ENCODE measurements around the gene ALX4.
A peak's percentile ranks its signal among the peaks of the same experiment; 100 is the strongest.

ALX4 gene

DNA sequence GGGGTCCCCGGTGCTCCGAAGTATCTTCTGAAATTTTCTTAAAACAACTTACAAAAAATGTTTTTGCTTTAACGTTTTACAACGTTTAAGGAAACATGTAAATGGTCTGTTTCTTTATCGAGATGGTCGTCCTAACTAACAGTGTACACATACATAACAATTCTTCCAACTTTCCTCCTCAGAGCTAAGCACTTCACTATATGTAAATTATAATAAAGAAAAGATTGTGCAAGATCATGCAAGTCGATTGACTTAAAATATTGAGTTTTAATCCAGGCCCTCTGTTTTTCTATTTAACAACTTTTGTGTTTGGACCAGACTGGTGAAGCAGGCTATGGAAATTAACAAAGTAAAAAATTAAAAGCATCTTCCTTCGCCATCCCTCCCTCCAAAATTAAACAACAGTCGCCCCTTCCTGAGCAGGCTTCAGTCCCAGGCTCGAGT lies 4.9 kb downstream of the ALX4 start:
- H2AFZ ChIP-seq (ENCODE audit: low read depth): peak overlapping the region; percentile 10; the same call in 1 of the 2 replicates
- H3K4me3 ChIP-seq (IDR thresholded peaks at IDR 0.05; ENCODE audit: insufficient read depth, low read depth, low read length): no peak overlapping the region
- H4K20me1 ChIP-seq (ENCODE audit: insufficient read depth): no peaks in the 10 kb centered on the region
- no peak overlapping the region for H3K9ac ChIP-seq
- no peaks in the 10 kb centered on the region for H3K36me3 ChIP-seq (ENCODE audit: insufficient read depth)
- TF ChIP-seq, protein P1, sequence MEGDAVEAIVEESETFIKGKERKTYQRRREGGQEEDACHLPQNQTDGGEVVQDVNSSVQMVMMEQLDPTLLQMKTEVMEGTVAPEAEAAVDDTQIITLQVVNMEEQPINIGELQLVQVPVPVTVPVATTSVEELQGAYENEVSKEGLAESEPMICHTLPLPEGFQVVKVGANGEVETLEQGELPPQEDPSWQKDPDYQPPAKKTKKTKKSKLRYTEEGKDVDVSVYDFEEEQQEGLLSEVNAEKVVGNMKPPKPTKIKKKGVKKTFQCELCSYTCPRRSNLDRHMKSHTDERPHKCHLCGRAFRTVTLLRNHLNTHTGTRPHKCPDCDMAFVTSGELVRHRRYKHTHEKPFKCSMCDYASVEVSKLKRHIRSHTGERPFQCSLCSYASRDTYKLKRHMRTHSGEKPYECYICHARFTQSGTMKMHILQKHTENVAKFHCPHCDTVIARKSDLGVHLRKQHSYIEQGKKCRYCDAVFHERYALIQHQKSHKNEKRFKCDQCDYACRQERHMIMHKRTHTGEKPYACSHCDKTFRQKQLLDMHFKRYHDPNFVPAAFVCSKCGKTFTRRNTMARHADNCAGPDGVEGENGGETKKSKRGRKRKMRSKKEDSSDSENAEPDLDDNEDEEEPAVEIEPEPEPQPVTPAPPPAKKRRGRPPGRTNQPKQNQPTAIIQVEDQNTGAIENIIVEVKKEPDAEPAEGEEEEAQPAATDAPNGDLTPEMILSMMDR (conservative IDR thresholded peaks at IDR 0.05; ENCODE audit: low read depth, low read length): no peak
- no peaks in the 10 kb centered on the region for H3K4me1 ChIP-seq (ENCODE audit: low read depth, poor library complexity, severe bottlenecking)
- H3K79me2 ChIP-seq (ENCODE audit: insufficient read depth, low read depth): no peaks in the 10 kb centered on the region
- H3K27ac ChIP-seq: no peak overlapping the region
- H3K27me3 ChIP-seq (ENCODE audit: insufficient read depth, low read depth): no peaks in the 10 kb centered on the region; the same call in 1 of the 2 replicates
- peak overlapping the region; percentile 8; the same call in 1 of the 2 replicates for H3K4me2 ChIP-seq

DNA sequence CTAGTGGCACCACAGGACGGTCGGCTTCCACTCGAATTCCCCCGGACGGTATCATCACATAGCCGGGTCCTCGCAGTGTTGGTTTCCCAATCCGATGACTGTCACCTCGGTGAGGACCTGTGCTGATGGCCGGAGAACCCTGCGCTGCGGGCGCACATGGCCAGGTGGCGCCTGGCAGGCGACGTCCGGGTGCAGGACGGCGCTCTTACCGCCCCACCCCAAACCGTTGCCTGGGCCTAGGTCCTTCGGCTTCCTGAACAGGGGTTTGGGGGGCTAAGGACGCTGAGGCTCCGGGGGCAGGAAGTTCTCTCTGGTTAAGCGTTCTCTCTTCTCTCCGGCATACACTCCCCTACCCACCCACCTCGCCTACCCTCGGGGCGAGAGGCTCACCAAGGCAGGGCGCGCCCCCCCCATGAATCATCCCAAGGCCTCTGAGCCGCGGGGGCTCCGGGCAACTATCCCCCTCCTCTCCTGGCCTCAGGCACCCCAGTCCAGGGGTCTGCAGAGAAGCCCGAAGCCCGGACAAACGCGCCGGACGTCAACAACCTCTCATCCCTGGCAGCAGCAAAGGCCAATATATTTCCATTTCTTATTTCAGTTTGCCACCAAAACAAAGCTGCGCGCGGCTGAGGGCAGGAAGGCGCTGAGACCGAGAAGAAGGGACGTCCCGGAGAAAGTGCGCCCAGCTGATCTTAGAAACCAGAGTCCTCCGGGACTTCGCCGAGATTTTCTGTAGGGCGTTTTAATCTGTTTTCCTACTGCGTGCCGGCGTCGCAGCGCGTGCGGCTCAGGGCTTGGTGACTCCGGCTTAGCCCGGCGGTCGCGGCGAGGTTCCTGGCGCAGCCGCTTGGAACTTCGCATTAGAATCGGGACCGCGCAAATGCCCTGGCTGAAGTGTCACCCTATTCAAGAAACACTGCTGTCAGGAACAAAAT lies 5.6 kb downstream of the ALX4 start:
- Histone ChIP-seq H3K4me2 (no peak overlapping the region), H3K27me3 (ENCODE audit: insufficient read depth, low read depth) (no peaks in the 10 kb centered on the region; the same call in 1 of the 2 replicates), H3K27ac (no peak overlapping the region), H3K79me2 (ENCODE audit: insufficient read depth, low read depth) (no peaks in the 10 kb centered on the region), H2AFZ (ENCODE audit: low read depth) (no peak overlapping the region), H4K20me1 (ENCODE audit: insufficient read depth) (no peaks in the 10 kb centered on the region), H3K4me3 (IDR thresholded peaks at IDR 0.05; ENCODE audit: insufficient read depth, low read depth, low read length) (no peak overlapping the region), H3K9ac (no peak overlapping the region), H3K4me1 (ENCODE audit: low read depth, poor library complexity, severe bottlenecking) (no peaks in the 10 kb centered on the region), H3K36me3 (ENCODE audit: insufficient read depth) (no peaks in the 10 kb centered on the region)
- TF ChIP-seq, protein P1 (conservative IDR thresholded peaks at IDR 0.05; ENCODE audit: low read depth, low read length): no peak

DNA sequence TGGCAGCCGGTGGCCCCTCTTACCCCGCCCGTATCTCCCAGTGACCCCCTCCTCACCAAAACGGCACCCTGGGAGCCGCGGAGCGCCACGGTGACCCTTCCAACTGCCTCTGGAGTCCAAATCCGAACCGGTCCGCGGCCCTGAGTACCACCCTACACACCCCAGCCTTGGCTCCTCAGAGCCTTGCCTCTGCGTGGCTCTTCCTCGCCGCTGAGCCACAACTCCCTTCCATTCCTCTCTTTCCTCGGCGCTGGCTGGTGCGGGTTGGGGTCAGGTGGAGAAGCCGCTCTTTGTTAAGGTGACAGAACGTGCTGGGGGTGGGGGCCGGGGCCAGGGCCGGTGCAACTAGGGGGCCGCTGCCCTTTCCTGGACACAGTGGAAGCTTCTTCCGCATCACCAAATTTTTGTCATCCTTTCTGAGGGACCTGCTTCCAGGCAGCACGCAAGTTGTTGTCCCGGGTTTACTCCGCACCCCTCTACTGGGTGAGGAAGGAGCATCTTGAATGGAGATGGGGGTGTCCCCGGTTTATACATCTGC lies 6.5 kb downstream of the ALX4 start:
- Histone ChIP-seq H3K79me2 (ENCODE audit: insufficient read depth, low read depth) (no peaks in the 10 kb centered on the region), H2AFZ (ENCODE audit: low read depth) (no peak overlapping the region), H3K36me3 (ENCODE audit: insufficient read depth) (no peaks in the 10 kb centered on the region), H3K27me3 (ENCODE audit: insufficient read depth, low read depth) (no peaks in the 10 kb centered on the region; the same call in 1 of the 2 replicates), H3K4me2 (no peak overlapping the region), H3K9ac (no peak overlapping the region), H3K4me1 (ENCODE audit: low read depth, poor library complexity, severe bottlenecking) (no peaks in the 10 kb centered on the region), H3K27ac (no peak overlapping the region), H3K4me3 (IDR thresholded peaks at IDR 0.05; ENCODE audit: insufficient read depth, low read depth, low read length) (no peak overlapping the region), H4K20me1 (ENCODE audit: insufficient read depth) (no peaks in the 10 kb centered on the region)
- TF ChIP-seq, protein P1 (conservative IDR thresholded peaks at IDR 0.05; ENCODE audit: low read depth, low read length): no peak

DNA sequence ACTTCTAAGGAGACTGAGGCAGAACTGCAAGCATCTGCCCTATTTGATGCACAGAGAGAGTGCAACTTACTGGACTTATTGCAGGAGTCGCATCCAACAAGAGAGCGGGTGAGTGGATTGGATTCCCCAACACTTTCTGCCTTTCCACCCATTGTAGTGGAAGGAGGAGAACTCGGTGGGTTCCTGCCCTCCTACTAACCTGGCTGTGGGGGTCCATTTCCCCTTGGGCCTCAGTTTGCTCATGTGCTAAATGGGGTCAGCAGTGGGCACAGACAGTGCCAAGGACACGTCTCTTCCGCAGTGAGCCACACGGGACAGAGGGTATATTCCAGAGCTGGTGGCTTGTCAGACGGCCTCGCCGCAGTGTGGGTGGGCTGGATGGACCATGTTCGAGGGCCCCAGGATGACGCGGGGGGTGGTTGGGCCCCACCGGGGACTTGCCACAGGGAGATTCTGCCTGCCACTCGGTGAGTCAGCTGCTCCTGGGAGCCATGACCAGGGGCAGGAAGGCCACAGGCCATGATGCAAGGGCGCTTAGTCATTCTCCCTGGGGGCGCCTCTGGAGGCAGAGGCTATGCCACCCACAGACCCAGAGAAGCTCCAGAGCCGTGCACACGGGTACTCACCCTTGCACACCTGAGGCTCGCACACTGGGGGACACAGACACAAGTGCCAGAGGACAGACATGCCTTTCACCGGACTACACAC lies 8.2 kb downstream of the ALX4 start:
- TF ChIP-seq, protein P1 (conservative IDR thresholded peaks at IDR 0.05; ENCODE audit: low read depth, low read length): no peak
- Histone ChIP-seq H3K4me1 (ENCODE audit: low read depth, poor library complexity, severe bottlenecking) (no peaks in the 10 kb centered on the region), H3K27ac (no peak overlapping the region)

More for the DNA sequence above, 8.2 kb downstream of the ALX4 start:
- H3K79me2 ChIP-seq (ENCODE audit: insufficient read depth, low read depth): no peaks in the 10 kb centered on the region
- no peak overlapping the region for H3K4me2 ChIP-seq
- no peak overlapping the region for H3K4me3 ChIP-seq (IDR thresholded peaks at IDR 0.05; ENCODE audit: insufficient read depth, low read depth, low read length)
- no peaks in the 10 kb centered on the region; the same call in 1 of the 2 replicates for H3K27me3 ChIP-seq (ENCODE audit: insufficient read depth, low read depth)
- H3K36me3 ChIP-seq (ENCODE audit: insufficient read depth): no peaks in the 10 kb centered on the region
- H4K20me1 ChIP-seq (ENCODE audit: insufficient read depth): no peaks in the 10 kb centered on the region
- no peak overlapping the region for H3K9ac ChIP-seq
- no peak overlapping the region for H2AFZ ChIP-seq (ENCODE audit: low read depth)
